ENCODE data around the gene TNIP1.

GRCh38 chr5:151087486-151087885, 6.7 kb upstream of the TNIP1 start:
- TF ChIP-seq CTCF (IDR thresholded peaks at IDR 0.05) (no peak), POLR2A (IDR thresholded peaks at IDR 0.05) (no peak)

Data from adrenal gland (tissue), 5 donors.